Endometrial microvascular endothelial cells (primary cell): ENCODE measurements around the gene TYMP. TPM values are rescaled to one million over a fixed set of nuclear protein-coding genes. Genes with fewer than 3 reads are reported as not detected.

Experiments used
- in situ Hi-C: cut with HindIII; loops from 2 replicates; pipeline ENCODE4 v1.10.0; 2017; ENCODE audit warnings: low sequenced_read_pairs, low pct_unique_long_range_greater_than_20kb; ENCODE audit errors: inconsistent ontology term
- total RNA-seq: library from RNA; depleted of rRNA; stranded (reverse); fragments of >200 nt; gene quantifications from one replicate; pipeline ENCODE4 v1.2.3, GENCODE V29; 2015; ENCODE audit errors: inconsistent ontology term

TYMP gene
- total RNA-seq, 1 donor from 2014 or later = 16.1 TPM

GRCh38 chr22:50513175-50513574 lies 16.6 kb downstream of the TYMP start:
- in situ Hi-C loops = no loop called here

DNA sequence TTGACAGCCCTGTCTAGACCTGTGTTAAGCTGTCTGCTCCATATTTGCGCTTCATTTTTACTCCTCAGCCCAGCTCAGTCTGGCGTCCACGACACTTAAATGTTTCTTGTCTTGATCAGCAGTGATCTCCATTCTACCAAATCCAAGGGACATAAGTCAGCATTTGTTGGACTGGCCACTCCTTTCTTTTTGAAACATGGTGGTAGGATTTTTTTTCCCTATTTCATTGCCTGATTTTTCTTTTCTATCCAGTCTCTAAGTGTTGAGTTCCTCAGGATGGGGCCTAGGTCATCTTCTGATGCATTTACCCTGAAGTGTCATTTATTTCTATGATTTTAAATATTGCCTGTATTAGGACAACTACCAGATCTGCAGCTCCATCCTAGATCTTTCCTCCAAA lies 20.9 kb downstream of the TYMP start:
- in situ Hi-C loops = no loop called here

GRCh38 chr22:50507991-50508884 lies 21.6 kb downstream of the TYMP start, which contains the start of gene NCAPH2:
Gene NCAPH2 (plus strand): TSS chr22:50508224. CDS start chr22:50508338, 114 bp downstream.
- in situ Hi-C loops = no loop called here

- in situ Hi-C loops = no loop called here
Measured at GRCh38 chr22:50507421-50507990, 22.3 kb downstream of the TYMP start, which contains the start of gene LMF2. Gene LMF2 (minus strand): TSS chr22:50507702. CDS start chr22:50507675, 27 bp downstream.

DNA sequence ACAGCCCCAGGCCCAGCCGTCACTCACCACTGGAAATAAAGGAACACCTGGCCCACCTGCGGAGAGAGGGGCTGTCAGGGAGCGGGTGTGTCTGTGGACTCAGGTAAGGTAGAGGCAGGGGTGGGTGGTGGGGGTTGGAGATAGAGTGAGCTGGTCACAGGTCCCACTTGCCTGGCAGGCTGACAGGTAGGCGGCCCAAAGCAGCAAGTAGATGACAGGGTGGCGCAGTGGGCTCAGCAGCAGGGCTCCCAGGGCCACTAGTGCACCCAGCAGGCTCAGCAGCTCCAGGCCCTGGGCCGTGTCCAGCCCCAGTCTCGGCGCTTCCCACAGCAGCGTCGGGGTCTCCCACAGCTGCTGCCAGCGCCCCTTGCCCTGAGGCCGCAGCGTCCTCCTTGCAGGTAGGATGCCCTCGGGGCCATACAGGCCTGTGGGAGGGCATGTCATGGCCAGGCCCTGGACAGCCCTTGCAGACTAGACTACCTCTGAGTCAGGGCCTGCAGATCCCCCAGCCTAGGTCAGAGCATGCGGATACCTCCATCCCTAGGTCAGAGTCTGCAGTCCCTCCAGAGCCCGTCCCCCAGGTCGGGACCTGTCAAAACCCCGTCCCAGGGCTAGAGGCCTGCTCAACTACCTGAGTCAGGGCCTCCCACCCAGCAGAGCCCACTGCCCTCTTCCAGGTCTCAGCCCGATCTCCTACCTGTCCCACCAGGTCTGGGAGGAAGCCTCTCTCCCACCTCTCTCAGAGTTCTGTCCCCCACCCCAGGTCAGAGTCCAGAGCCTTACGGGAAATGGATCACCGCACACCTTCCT lies 23.0 kb downstream of the TYMP start:
- in situ Hi-C loops = no loop called here

GRCh38 chr22:50505776-50506610 lies 23.8 kb downstream of the TYMP start:
- in situ Hi-C loops = no loop called here

DNA sequence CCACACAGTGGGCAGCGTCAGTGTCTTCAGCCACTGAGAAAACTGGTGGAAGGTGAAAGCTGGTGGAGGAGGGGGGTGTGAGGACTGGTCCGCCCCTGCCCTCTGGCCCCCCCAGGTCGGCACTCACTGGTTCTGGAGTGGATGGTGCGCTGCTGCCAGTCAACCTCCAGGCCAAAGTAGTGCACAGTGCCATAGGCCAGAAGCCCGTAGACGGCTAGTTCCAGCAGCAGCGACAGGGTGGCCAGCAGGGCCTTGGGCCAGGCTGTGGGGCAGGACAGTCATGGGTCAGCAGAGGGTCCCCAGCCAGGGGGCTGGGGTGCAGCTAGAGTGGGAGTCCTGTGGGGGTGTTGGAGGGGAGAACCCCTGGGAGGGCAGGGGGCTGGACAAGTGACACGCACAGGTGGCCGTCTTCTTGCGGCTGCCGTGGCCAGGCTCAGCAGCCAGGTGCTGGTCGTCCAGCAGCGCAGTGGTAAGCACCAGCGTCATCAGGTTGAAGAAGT lies 24.5 kb downstream of the TYMP start:
- in situ Hi-C loops = no loop called here

DNA sequence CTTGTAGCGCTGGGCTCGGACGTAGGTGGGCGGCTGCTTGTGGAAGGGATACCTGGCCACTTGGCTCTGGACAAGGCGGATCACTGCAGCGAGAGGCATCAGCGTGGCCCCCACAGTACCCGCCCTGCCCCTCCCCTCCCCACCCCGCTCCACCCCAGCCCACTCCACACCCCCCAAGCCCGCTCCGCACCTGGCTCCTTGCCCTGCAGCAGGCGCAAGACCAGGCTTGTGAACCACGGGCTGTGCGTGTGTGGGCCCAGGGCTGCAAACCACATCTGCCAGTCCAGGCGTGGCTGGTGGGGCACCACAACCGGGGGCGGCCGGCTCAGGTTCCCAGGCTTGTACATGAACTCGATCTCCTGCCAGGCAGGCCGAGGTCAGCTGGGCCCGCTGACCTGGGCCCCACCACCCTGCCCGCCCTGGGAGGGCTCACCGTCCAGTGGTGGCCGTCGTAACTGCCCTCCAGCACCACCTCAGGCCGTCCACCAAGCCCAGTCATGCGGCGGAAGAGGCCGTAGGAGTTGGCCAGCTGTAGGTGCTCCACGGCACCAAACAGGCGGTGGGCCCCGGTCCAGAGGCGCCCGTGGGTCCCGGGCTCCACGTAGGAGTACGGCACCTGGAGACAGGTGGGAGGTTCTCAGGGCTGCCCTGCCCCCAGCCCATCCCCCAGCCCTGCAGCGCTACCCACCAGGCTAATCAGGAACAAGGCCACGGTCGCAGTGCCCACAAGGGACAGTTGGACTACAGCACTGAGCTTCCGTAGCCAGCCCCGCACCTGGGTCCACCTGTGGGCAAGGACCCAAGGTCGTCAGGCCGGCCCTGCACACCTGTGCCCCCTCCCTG lies 25.2 kb downstream of the TYMP start:
- in situ Hi-C loops = no loop called here

DNA sequence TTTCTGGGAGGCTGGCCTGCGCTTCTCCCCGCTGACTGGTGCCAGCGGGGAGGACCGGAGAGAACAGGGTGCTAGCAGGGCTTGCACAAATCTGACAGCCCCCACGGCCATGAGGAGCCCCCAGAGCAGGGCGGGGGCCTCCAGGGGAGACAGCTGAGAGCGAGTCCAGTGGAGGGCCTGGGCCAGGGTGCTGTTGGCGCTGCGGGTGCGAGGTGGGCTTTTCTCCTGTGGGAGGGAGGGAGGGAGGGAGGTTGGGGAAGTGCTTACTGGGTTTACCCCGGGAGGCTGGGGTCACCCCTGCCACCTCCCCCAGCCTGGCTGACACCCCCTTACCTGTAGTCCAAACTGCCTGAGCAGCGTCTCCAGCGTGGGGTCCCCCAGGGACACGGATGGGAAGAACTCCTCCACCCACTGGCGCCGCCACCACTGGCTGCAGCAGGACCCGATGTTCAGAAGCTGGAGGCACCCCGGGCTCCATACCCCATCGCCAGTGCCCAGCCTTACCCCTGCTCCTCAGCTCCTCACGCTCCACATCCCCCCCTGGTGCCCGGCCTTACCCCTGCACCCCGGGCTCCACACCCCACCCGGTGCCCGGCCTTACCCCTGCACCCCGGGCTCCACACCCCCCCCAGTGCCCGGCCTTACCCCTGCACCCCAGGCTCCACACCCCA lies 26.2 kb downstream of the TYMP start:
- in situ Hi-C loops = no loop called here

GRCh38 chr22:50502628-50503474 lies 27.0 kb downstream of the TYMP start:
- in situ Hi-C loops = no loop called here

- in situ Hi-C loops = no loop called here
Measured at GRCh38 chr22:50502096-50502495, 27.7 kb downstream of the TYMP start.

DNA sequence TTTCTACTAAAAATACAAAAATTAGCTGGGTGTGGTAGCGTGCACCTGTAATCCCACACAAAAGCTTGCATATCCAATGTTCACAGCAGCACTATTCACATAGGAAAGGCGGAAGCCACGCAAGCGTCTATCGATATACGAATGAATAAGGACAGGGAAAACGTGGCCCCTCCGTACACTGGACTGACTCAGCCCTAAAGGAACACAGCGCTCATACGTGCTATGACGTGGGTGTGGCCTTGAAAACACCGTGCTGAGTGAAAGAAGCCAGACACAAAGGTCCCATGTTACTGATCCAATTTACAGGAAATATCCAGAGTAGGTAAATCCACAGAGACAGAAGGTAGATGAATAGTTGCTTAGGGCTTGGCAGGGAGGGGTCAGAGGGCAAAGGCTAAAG lies 29.4 kb downstream of the TYMP start:
- in situ Hi-C loops = no loop called here

GRCh38 chr22:50498322-50498890 lies 31.4 kb downstream of the TYMP start:
- in situ Hi-C loops = no loop called here

- in situ Hi-C loops = no loop called here
Measured at GRCh38 chr22:50497093-50497492, 32.7 kb downstream of the TYMP start.

DNA sequence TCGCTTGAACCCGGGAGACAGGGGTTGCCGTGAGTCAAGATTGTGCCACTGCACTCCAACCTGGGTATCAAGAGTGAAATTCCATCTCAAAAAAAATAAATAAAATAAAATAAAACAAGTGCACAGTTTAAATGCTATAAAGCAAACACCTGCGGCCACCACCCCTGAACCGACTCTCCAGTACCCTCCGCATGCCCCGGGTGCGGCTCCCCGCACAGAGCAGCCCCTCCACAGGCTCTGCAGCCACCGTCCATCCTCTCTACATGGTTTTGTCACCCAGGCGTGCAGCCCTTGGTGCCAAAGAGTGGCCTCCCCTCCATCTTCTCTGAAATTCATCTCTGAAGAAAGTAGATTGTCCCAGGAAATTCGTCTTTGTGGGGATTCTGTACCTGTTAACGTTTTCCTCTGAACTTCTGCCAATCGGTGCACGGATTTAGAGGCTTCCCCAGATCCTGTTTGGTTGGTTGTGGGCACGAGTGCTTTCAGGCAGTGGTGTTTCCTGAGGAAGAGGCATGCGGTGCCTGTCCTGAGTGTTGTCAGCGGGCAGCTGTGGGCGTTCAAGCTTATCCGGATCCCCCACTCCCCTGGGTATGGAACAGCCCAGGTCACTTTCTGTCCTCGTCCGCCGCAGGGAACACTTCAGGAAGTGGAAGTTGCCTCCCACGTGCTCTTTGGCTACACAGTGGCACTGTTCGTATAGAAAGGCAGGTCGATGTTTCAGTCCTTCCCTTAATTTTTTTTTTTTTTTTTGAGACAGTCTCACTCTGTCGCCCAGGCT lies 39.1 kb downstream of the TYMP start:
- in situ Hi-C loops = no loop called here
